ENCODE results near the gene PBX3.

DNA sequence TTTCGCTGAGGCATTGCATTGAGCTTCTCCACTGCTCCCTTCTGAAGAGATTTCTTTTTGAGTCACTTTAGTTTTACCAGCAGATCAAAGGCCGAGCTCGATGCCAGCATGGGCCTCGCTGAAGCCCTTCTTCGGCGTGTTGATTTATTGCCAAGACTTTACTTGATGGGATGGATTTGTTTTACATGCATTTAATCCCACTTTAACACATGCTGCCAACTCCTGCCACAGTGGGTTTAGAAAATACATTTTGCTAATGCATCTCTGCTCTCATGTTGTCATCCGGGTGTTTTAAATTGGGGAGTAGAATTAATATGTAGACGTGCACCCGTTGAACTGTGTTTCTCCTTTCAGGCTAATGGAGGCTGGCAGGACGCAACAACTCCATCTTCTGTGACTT, 218.3 kb downstream of the PBX3 start:
- TF ChIP-seq EZH2 (IDR thresholded peaks at IDR 0.05; ENCODE audit: borderline replicate concordance, insufficient read depth, low read depth, low read length, poor library complexity, severe bottlenecking), result no peak
- TF ChIP-seq, protein P1, sequence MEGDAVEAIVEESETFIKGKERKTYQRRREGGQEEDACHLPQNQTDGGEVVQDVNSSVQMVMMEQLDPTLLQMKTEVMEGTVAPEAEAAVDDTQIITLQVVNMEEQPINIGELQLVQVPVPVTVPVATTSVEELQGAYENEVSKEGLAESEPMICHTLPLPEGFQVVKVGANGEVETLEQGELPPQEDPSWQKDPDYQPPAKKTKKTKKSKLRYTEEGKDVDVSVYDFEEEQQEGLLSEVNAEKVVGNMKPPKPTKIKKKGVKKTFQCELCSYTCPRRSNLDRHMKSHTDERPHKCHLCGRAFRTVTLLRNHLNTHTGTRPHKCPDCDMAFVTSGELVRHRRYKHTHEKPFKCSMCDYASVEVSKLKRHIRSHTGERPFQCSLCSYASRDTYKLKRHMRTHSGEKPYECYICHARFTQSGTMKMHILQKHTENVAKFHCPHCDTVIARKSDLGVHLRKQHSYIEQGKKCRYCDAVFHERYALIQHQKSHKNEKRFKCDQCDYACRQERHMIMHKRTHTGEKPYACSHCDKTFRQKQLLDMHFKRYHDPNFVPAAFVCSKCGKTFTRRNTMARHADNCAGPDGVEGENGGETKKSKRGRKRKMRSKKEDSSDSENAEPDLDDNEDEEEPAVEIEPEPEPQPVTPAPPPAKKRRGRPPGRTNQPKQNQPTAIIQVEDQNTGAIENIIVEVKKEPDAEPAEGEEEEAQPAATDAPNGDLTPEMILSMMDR (IDR thresholded peaks at IDR 0.05), result no peak

Data from B cell (primary cell).